ENCODE results near the gene YPEL5. TPM values are rescaled to one million over a fixed set of nuclear protein-coding genes. Genes with fewer than 3 reads are reported as not detected.

The YPEL5 gene
- total and polyA plus RNA-seq, 7 experiments from 2014 or later, result 30.9 to 1,022 (median 98.3) TPM

DNA sequence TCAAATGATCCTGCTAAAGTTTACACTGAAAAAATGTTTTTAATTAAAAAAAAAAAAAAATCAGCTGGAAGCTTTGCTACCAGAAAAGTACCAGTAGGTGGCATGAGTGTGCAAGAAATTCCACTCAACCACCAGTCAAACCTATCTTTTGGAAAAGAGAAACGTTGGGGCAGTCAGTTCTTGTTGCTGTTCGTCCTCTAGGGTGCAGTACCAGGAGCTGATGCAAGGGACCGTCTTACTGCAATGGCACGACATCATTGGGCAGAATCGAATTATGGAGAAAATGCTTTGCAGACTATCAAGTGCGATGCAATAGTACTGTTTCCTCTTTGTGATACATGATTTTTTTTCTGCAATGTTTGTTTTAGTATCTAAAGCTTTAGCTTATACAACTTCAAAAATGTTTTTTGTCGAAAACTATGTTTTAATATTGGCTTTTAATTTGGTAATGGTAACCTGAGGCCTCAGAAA lies 18.3 kb downstream of the YPEL5 start:
- no peak overlapping the region for H3K4me3 ChIP-seq (ENCODE audit: low read length)
- ChIA-PET CTCF (interaction anchor here (0.6 to 9.6 kb wide), 45 partner anchors 9 to 1171 kb away, joined by 3 to 379 read pairs (median 5); partner anchors contain the start of genes LBH and YPEL5), POLR2A (interaction anchor here (0.6 to 2.9 kb wide), 17 partner anchors 15 to 573 kb away, joined by 3 to 16 read pairs (median 5); partner anchors contain the start of genes LBH and YPEL5)
- H3K9me3 ChIP-seq (ENCODE audit: control insufficient read depth in 2 of 3, low read length in 3 of 3), result no peaks in the 10 kb centered on the region
- no peaks in the 10 kb centered on the region for H3K27me3 Mint-ChIP-seq
- DNase-seq (peak in 8 of 9 donors; percentile 41 to 89 (median 84)), ATAC-seq (peak; percentile 75)
- intact Hi-C loops (cut with micrococcal nuclease), result loop anchor here (1.0 to 10.0 kb wide), 16 partner anchors 26 to 1360 kb away; partner anchors contain the start of gene LBH (in 1 of the 2)
- peaks cover 0 to 5% of the 10 kb centered on the region in 2 donors for H3K4me1 ChIP-seq (ENCODE audit: control insufficient read depth in 2 of 2, insufficient read depth in 2 of 2, low read length in 2 of 2)
- peaks cover 0 to 36% (median 0%) of the 10 kb centered on the region in 11 donors for H3K9me3 Mint-ChIP-seq
- H3K4me3 Mint-ChIP-seq, result peak overlapping the region in 1 of 10 donors; percentile 37
- H3K27me3 ChIP-seq (ENCODE audit: control insufficient read depth in 2 of 2, insufficient read depth in 2 of 2, low read length in 2 of 2), result no peaks in the 10 kb centered on the region
- H3K36me3 Mint-ChIP-seq, result peaks cover 0 to 21% (median 4%) of the 10 kb centered on the region in 5 donors
- peaks cover 0 to 5% (median 4%) of the 10 kb centered on the region in 3 experiments for H3K36me3 ChIP-seq (ENCODE audit: control insufficient read depth in 2 of 3, insufficient read depth in 3 of 3, low read length in 3 of 3)
- H3K4me1 Mint-ChIP-seq, result peaks cover 3 to 12% (median 6%) of the 10 kb centered on the region in 7 donors
- H3K27ac ChIP-seq (ENCODE audit: low read depth, low read length), result no peak overlapping the region
- peak overlapping the region in 4 of 9 donors; percentile 19 to 76 (median 50) for H3K27ac Mint-ChIP-seq

GRCh38 chr2:30165617-30166016 lies 18.8 kb downstream of the YPEL5 start:
- Histone ChIP-seq H3K9me3 (ENCODE audit: control insufficient read depth in 2 of 3, low read length in 3 of 3) (no peaks in the 10 kb centered on the region), H3K4me3 (ENCODE audit: low read length) (no peak overlapping the region), H3K36me3 (ENCODE audit: control insufficient read depth in 2 of 3, insufficient read depth in 3 of 3, low read length in 3 of 3) (no peaks in the 10 kb centered on the region), H3K27me3 (ENCODE audit: control insufficient read depth in 2 of 2, insufficient read depth in 2 of 2, low read length in 2 of 2) (no peaks in the 10 kb centered on the region), H3K27ac (ENCODE audit: low read depth, low read length) (no peak overlapping the region), H3K4me1 (ENCODE audit: control insufficient read depth in 2 of 2, insufficient read depth in 2 of 2, low read length in 2 of 2) (peaks cover 0 to 5% of the 10 kb centered on the region in 2 donors)
- H3K27ac Mint-ChIP-seq, result peak overlapping the region in 1 of 9 donors; percentile 33
- peaks cover 0 to 19% (median 0%) of the 10 kb centered on the region in 5 donors for H3K36me3 Mint-ChIP-seq
- POLR2A ChIA-PET, result interaction anchor here (0.6 to 2.9 kb wide), 11 partner anchors 17 to 546 kb away, joined by 3 to 16 read pairs (median 5); partner anchors contain the start of genes LBH and YPEL5
- CTCF ChIA-PET, result interaction anchor here (0.6 to 9.6 kb wide), 37 partner anchors 9 to 1170 kb away, joined by 3 to 379 read pairs (median 6); partner anchors contain the start of genes LBH and YPEL5
- intact Hi-C loops (cut with micrococcal nuclease), result loop anchor here (1.0 to 10.0 kb wide), 16 partner anchors 27 to 1359 kb away; partner anchors contain the start of gene LBH (in 1 of the 2)
- ATAC-seq (no peak), DNase-seq (peak in 1 of 9 donors; percentile 9)
- H3K4me3 Mint-ChIP-seq, result no peak overlapping the region
- H3K4me1 Mint-ChIP-seq, result peaks cover 3 to 7% (median 5%) of the 10 kb centered on the region in 7 donors
- H3K27me3 Mint-ChIP-seq, result no peaks in the 10 kb centered on the region
- H3K9me3 Mint-ChIP-seq, result peaks cover 0 to 40% (median 0%) of the 10 kb centered on the region in 11 donors

DNA sequence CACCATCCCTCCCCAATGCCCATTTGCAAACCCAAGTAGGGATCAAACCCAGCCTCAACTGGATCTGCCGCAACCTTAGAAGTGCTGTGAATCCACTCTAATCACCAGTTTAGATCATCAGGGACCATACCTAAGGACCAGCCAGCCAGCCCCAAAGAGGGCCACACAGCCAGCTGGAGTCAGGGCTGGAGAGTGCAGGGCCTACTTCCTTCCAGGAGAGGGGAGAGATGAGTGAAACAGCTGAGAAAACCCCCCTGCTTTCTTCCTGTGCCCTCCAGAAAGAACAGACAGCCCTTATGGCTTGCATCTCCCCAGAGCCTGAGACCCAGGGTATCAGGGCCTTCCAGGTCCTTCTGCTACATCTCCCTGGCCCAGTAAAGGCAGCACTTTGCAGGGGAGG lies 25.8 kb downstream of the YPEL5 start:
- no peak for DNase-seq
- Mint-ChIP-seq H3K36me3 (peaks cover 0 to 10% (median 0%) of the 10 kb centered on the region in 5 donors), H3K4me1 (peaks cover 0 to 5% (median 0%) of the 10 kb centered on the region in 7 donors), H3K9me3 (peaks cover 0 to 26% (median 0%) of the 10 kb centered on the region in 11 donors), H3K4me3 (no peak overlapping the region), H3K27me3 (peaks cover 0 to 5% (median 3%) of the 10 kb centered on the region in 5 donors), H3K27ac (no peak overlapping the region)
- Histone ChIP-seq H3K27ac (ENCODE audit: low read depth, low read length) (no peak overlapping the region), H3K9me3 (ENCODE audit: control insufficient read depth in 2 of 3, low read length in 3 of 3) (no peaks in the 10 kb centered on the region), H3K27me3 (ENCODE audit: control insufficient read depth in 2 of 2, insufficient read depth in 2 of 2, low read length in 2 of 2) (no peaks in the 10 kb centered on the region), H3K4me1 (ENCODE audit: control insufficient read depth in 2 of 2, insufficient read depth in 2 of 2, low read length in 2 of 2) (no peaks in the 10 kb centered on the region), H3K4me3 (ENCODE audit: low read length) (no peak overlapping the region), H3K36me3 (ENCODE audit: control insufficient read depth in 2 of 3, insufficient read depth in 3 of 3, low read length in 3 of 3) (no peaks in the 10 kb centered on the region)
- ATAC-seq, result peak; percentile 12
- CTCF ChIA-PET, result interaction anchor here (0.6 kb wide), 1 partner anchor 252 kb away, joined by 5 read pairs; no protein-coding TSS in a partner anchor
- POLR2A ChIA-PET, result no interaction called here
- intact Hi-C loops (cut with micrococcal nuclease), result no loop called here

- ChIA-PET CTCF (no interaction called here), POLR2A (no interaction called here)
- DNase-seq, result no peak
- H3K27me3 Mint-ChIP-seq, result peaks cover 0 to 10% (median 4%) of the 10 kb centered on the region in 5 donors
- no peaks in the 10 kb centered on the region for H3K4me1 ChIP-seq (ENCODE audit: control insufficient read depth in 2 of 2, insufficient read depth in 2 of 2, low read length in 2 of 2)
- ATAC-seq, result no peak
- H3K27ac ChIP-seq (ENCODE audit: low read depth, low read length), result no peak overlapping the region
- H3K36me3 ChIP-seq (ENCODE audit: control insufficient read depth in 2 of 3, insufficient read depth in 3 of 3, low read length in 3 of 3), result no peaks in the 10 kb centered on the region
- no peak overlapping the region for H3K27ac Mint-ChIP-seq
- peaks cover 0 to 2% (median 0%) of the 10 kb centered on the region in 11 donors for H3K9me3 Mint-ChIP-seq
- no peaks in the 10 kb centered on the region for H3K36me3 Mint-ChIP-seq
- intact Hi-C loops (cut with micrococcal nuclease), result no loop called here
- H3K4me3 ChIP-seq (ENCODE audit: low read length), result no peak overlapping the region
- no peaks in the 10 kb centered on the region for H3K9me3 ChIP-seq (ENCODE audit: control insufficient read depth in 2 of 3, low read length in 3 of 3)
- no peak overlapping the region for H3K4me3 Mint-ChIP-seq
- H3K27me3 ChIP-seq (ENCODE audit: control insufficient read depth in 2 of 2, insufficient read depth in 2 of 2, low read length in 2 of 2), result no peaks in the 10 kb centered on the region
- peaks cover 0 to 6% (median 0%) of the 10 kb centered on the region in 7 donors for H3K4me1 Mint-ChIP-seq
Observed at GRCh38 chr2:30177440-30177839, 30.6 kb downstream of the YPEL5 start.

DNA sequence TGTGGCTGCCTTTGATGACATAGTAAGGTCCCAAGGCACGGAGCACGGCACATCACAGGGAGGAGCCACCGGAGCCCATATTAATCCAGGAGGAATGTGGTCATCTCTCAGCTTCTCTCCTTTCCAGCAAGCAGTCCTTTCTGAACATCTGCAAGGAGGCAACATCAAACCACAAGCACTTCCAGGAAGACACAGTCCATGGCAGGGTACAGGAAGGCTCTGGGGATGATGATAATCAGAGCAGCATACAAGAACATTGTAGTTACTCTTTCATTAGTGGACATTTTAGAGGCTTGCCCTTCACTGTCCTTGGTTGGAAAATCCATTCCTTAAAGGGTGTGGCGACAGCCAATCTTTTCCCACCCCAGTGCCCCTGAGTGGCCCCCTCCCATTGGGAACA lies 31.1 kb downstream of the YPEL5 start:
- no peak overlapping the region for H3K27ac ChIP-seq (ENCODE audit: low read depth, low read length)
- H3K4me1 Mint-ChIP-seq, result peaks cover 0 to 6% (median 0%) of the 10 kb centered on the region in 7 donors
- no peaks in the 10 kb centered on the region for H3K9me3 ChIP-seq (ENCODE audit: control insufficient read depth in 2 of 3, low read length in 3 of 3)
- H3K27me3 ChIP-seq (ENCODE audit: control insufficient read depth in 2 of 2, insufficient read depth in 2 of 2, low read length in 2 of 2), result no peaks in the 10 kb centered on the region
- POLR2A ChIA-PET, result no interaction called here
- CTCF ChIA-PET, result no interaction called here
- DNase-seq, result no peak
- no peak overlapping the region for H3K27ac Mint-ChIP-seq
- intact Hi-C loops (cut with micrococcal nuclease), result no loop called here
- no peak for ATAC-seq
- H3K4me3 ChIP-seq (ENCODE audit: low read length), result no peak overlapping the region
- peaks cover 0 to 2% (median 0%) of the 10 kb centered on the region in 11 donors for H3K9me3 Mint-ChIP-seq
- no peaks in the 10 kb centered on the region for H3K36me3 ChIP-seq (ENCODE audit: control insufficient read depth in 2 of 3, insufficient read depth in 3 of 3, low read length in 3 of 3)
- peaks cover 0 to 10% (median 4%) of the 10 kb centered on the region in 5 donors for H3K27me3 Mint-ChIP-seq
- no peak overlapping the region for H3K4me3 Mint-ChIP-seq
- no peaks in the 10 kb centered on the region for H3K36me3 Mint-ChIP-seq
- no peaks in the 10 kb centered on the region for H3K4me1 ChIP-seq (ENCODE audit: control insufficient read depth in 2 of 2, insufficient read depth in 2 of 2, low read length in 2 of 2)

DNA sequence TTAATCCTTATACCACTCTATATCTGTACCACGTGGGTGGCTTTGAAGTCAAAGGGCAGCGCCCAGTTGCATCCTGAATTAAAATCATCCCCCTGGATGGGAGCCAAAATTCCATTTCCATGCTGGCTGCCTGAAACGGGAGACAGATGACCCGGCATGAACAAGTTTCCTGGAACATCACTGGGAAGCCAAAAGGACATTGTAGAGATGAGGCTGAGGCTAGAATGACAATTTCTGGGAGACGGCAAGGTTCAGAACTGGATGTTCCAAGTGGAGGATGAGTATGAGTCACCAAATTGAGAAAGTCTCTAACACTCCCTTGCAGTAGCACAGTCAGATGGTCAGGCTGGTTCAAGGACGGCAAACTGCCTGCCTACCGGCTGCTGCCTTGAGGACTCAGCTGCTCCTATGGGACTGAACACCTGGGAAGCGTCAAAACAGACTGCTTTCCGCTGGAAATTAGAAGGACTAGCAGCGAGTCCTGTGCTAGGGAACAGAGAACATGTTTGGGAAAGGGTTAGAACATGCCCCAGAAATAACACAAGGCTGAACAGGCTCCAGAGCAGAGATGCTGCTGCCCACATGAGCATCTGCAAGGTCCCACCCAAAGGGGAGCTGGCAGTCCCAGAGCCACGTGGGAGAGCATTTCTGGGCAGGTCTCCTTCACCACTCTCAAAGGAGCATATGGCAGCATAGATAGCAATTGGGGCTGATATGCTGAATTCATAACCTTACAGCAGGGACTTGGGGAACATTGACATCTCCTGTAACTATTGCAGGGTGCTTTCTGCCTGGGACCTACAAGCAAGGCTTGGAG lies 32.0 kb downstream of the YPEL5 start:
- Histone ChIP-seq H3K27me3 (ENCODE audit: control insufficient read depth in 2 of 2, insufficient read depth in 2 of 2, low read length in 2 of 2) (no peaks in the 10 kb centered on the region), H3K27ac (ENCODE audit: low read depth, low read length) (no peak overlapping the region), H3K36me3 (ENCODE audit: control insufficient read depth in 2 of 3, insufficient read depth in 3 of 3, low read length in 3 of 3) (no peaks in the 10 kb centered on the region), H3K4me3 (ENCODE audit: low read length) (no peak overlapping the region), H3K4me1 (ENCODE audit: control insufficient read depth in 2 of 2, insufficient read depth in 2 of 2, low read length in 2 of 2) (no peaks in the 10 kb centered on the region), H3K9me3 (ENCODE audit: control insufficient read depth in 2 of 3, low read length in 3 of 3) (no peaks in the 10 kb centered on the region)
- H3K27me3 Mint-ChIP-seq, result peaks cover 0 to 10% (median 5%) of the 10 kb centered on the region in 5 donors
- DNase-seq, result no peak
- ChIA-PET CTCF (no interaction called here), POLR2A (no interaction called here)
- peaks cover 0 to 6% (median 0%) of the 10 kb centered on the region in 7 donors for H3K4me1 Mint-ChIP-seq
- H3K27ac Mint-ChIP-seq, result no peak overlapping the region
- H3K4me3 Mint-ChIP-seq, result no peak overlapping the region
- H3K9me3 Mint-ChIP-seq, result peaks cover 0 to 2% (median 0%) of the 10 kb centered on the region in 11 donors
- intact Hi-C loops (cut with micrococcal nuclease), result no loop called here
- H3K36me3 Mint-ChIP-seq, result no peaks in the 10 kb centered on the region
- ATAC-seq, result peak; percentile 15
